ENCODE measurements around the gene ANKRD35. TPM values are rescaled to one million over a fixed set of nuclear protein-coding genes. Genes with fewer than 3 reads are reported as not detected.
A peak's percentile ranks its signal among the peaks of the same experiment; 100 is the strongest.

ANKRD35 gene
- total RNA-seq, 2 experiments from 2014 or later = 0.40 to 0.42 TPM

DNA sequence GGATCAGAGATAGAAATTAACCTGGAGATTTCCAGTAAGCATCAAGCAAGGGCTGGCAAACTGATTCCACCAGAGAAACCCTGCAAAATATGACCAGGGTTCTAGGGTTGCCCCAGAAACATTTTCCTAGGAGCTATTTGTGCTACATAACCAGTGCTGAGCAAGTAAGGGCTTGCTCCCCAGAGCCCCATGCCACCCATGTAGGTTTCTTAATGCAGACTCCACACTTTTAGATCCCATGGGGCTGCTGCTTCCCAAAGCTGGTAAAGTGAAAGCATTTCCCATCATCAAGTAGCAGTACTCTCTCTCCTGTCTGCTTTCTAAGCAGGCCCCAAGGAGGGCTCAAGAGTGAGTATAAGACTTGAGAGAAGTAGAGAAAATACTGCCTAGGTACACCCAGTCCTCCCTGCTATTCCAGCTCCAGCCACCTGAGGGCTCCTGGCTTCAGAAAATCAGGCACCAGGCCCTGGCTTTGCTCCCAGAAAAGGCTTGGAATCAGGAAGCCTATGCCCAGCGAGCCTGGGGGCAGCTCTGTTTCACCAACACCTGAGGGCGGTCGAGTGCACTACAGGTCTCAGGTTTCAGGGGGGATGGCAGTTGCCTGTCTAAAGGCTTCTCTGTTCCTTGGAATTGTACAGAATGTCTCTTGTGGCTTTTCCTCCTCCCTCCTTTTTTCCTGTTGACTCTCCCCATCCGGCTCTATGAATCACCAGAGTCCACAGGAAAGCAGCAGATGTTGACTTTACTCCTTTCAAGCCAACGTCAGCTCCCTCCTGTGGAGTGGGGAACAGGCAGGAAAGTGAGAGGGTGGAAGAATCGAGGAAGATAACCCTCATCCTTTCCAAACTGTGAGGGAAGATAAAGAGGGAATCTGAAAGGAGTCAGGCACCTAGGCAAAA lies 6.2 kb upstream of the ANKRD35 start:
- Mint-ChIP-seq H3K9me3 (no peaks in the 10 kb centered on the region), H3K4me1 (peaks cover under 1% of the 10 kb centered on the region), H3K27me3 (no peaks in the 10 kb centered on the region), H3K36me3 (ENCODE audit: low read depth) (no peaks in the 10 kb centered on the region), H3K4me3 (no peak overlapping the region), H3K27ac (no peak overlapping the region)
- peak; percentile 66 for DNase-seq
- ChIA-PET CTCF (interaction anchor here (0.6 to 2.9 kb wide), 20 partner anchors 8 to 125 kb away, joined by 3 to 10 read pairs (median 4); partner anchors contain the start of genes NUDT17 and RBM8A), POLR2A (interaction anchor here (0.5 kb wide), 1 partner anchor 427 kb away, joined by 3 read pairs; no protein-coding TSS in a partner anchor)

DNA sequence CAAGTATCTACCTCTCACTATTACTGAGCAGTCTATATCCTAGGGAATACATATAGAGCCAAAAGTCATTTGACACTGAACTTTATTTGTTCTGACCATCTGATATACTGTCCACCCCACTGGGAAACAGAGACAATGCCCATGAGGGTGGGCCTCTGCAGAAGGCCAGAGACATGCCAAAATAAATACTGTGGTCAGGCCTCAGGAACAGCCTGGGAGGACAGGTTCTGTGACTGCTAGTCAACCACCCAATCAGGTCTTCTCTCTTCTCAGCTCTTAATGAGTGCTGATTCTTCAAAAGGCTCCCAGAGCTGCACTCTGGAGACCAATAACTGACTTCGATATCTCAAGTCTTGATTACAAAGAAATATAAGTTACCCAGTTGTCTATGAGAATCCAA lies 5.5 kb upstream of the ANKRD35 start:
- Mint-ChIP-seq H3K27me3 (no peaks in the 10 kb centered on the region), H3K36me3 (ENCODE audit: low read depth) (no peaks in the 10 kb centered on the region)
- CTCF ChIA-PET = interaction anchor here (0.6 to 2.9 kb wide), 16 partner anchors 8 to 126 kb away, joined by 3 to 10 read pairs (median 4); no protein-coding TSS in a partner anchor

GRCh38 chr1:145889722-145890121 lies 4.1 kb upstream of the ANKRD35 start:
- Mint-ChIP-seq H3K27me3 (peaks cover 7% of the 10 kb centered on the region), H3K9me3 (no peaks in the 10 kb centered on the region), H3K27ac (no peak overlapping the region), H3K36me3 (ENCODE audit: low read depth) (no peaks in the 10 kb centered on the region), H3K4me1 (peaks cover 12% of the 10 kb centered on the region), H3K4me3 (no peak overlapping the region)
- ChIA-PET CTCF (no interaction called here), POLR2A (no interaction called here)
- DNase-seq = no peak

More for the DNA sequence above, 5.5 kb upstream of the ANKRD35 start:
- no peak overlapping the region for H3K27ac Mint-ChIP-seq
- DNase-seq = no peak
- POLR2A ChIA-PET = no interaction called here
- H3K9me3 Mint-ChIP-seq = no peaks in the 10 kb centered on the region
- peaks cover 4% of the 10 kb centered on the region for H3K4me1 Mint-ChIP-seq
- no peak overlapping the region for H3K4me3 Mint-ChIP-seq

- Mint-ChIP-seq H3K9me3 (no peaks in the 10 kb centered on the region), H3K36me3 (ENCODE audit: low read depth) (no peaks in the 10 kb centered on the region), H3K27ac (no peak overlapping the region), H3K4me1 (peaks cover 14% of the 10 kb centered on the region), H3K4me3 (no peak overlapping the region), H3K27me3 (peaks cover 26% of the 10 kb centered on the region)
- CTCF ChIA-PET = interaction anchor here (1.0 to 10.8 kb wide), 2 partner anchors 17 to 42 kb away, joined by 3 to 63 read pairs; partner anchors contain the start of gene NUDT17
- no peak for DNase-seq
- POLR2A ChIA-PET = no interaction called here
Measured at GRCh38 chr1:145887631-145888030, 2.0 kb upstream of the ANKRD35 start.

DNA sequence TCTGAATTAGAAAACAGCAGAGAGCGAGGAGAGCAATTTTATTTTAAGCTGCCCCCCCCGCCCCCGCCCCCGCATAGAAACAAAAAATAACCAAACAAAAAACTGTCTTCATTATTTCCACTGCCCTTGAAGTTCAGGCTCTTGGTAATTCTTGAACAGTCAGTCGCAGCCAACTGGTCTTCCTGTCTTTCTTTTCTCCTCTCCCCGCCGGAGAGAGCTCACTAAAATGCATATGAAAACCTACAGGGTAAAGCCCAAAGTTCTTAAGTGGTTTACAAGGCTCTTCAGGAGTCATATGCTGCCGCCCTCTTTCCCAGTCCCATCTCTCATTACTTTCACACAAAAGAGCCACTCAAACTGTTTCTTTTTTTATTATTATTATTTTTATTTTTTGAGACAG lies 1.1 kb upstream of the ANKRD35 start:
- H3K4me3 Mint-ChIP-seq = peak overlapping the region; percentile 56
- no peak for DNase-seq
- peaks cover 28% of the 10 kb centered on the region for H3K27me3 Mint-ChIP-seq
- POLR2A ChIA-PET = no interaction called here
- peaks cover 14% of the 10 kb centered on the region for H3K4me1 Mint-ChIP-seq
- CTCF ChIA-PET = interaction anchor here (1.0 to 10.8 kb wide), 3 partner anchors 16 to 85 kb away, joined by 3 to 63 read pairs (median 3); partner anchors contain the start of gene NUDT17
- H3K27ac Mint-ChIP-seq = no peak overlapping the region
- no peaks in the 10 kb centered on the region for H3K9me3 Mint-ChIP-seq
- H3K36me3 Mint-ChIP-seq (ENCODE audit: low read depth) = no peaks in the 10 kb centered on the region

DNA sequence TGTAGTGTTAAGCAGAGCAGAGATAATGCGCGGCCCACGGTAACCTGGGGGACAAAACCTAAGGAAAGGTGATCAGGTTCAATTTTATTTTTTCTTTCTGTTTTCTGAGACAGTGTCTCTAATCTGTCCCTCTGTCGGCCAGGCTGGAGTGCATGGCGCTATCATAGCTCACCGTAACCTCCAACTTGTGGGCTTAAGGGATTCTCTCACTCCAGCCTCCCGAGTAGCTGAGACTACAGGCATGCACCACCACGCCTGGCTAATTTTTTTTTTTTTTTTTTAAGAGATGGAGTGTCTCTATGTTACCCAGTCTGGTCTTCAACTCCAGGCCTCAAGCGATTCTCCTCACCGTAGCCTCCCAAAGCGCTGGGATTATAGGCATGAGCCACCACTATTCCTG lies 724 bp upstream of the ANKRD35 start:
- POLR2A ChIA-PET = no interaction called here
- peaks cover 30% of the 10 kb centered on the region for H3K27me3 Mint-ChIP-seq
- no peak for DNase-seq
- CTCF ChIA-PET = interaction anchor here (1.2 to 10.8 kb wide), 3 partner anchors 16 to 84 kb away, joined by 3 to 63 read pairs (median 11); partner anchors contain the start of gene NUDT17
- H3K36me3 Mint-ChIP-seq (ENCODE audit: low read depth) = no peaks in the 10 kb centered on the region
- no peak overlapping the region for H3K27ac Mint-ChIP-seq
- H3K9me3 Mint-ChIP-seq = no peaks in the 10 kb centered on the region
- H3K4me3 Mint-ChIP-seq = peak overlapping the region; percentile 77
- H3K4me1 Mint-ChIP-seq = peaks cover 14% of the 10 kb centered on the region

GRCh38 chr1:145884675-145885074 lies 991 bp downstream of the ANKRD35 start:
- no peak overlapping the region for H3K27ac Mint-ChIP-seq
- no peaks in the 10 kb centered on the region for H3K9me3 Mint-ChIP-seq
- no peak for DNase-seq
- POLR2A ChIA-PET = no interaction called here
- peaks cover 33% of the 10 kb centered on the region for H3K27me3 Mint-ChIP-seq
- CTCF ChIA-PET = interaction anchor here (0.6 to 10.8 kb wide), 7 partner anchors 7 to 43 kb away, joined by 3 to 63 read pairs (median 4); partner anchors contain the start of genes NUDT17, PIAS3 and RBM8A
- H3K4me1 Mint-ChIP-seq = peaks cover 14% of the 10 kb centered on the region
- H3K36me3 Mint-ChIP-seq (ENCODE audit: low read depth) = no peaks in the 10 kb centered on the region
- peak overlapping the region; percentile 77 for H3K4me3 Mint-ChIP-seq

- no peak overlapping the region for H3K4me3 Mint-ChIP-seq
- no peaks in the 10 kb centered on the region for H3K36me3 Mint-ChIP-seq (ENCODE audit: low read depth)
- CTCF ChIA-PET = interaction anchor here (1.2 to 10.8 kb wide), 3 partner anchors 9 to 16 kb away, joined by 3 to 63 read pairs (median 10); no protein-coding TSS in a partner anchor
- peaks cover 2% of the 10 kb centered on the region for H3K4me1 Mint-ChIP-seq
- no peak overlapping the region for H3K27ac Mint-ChIP-seq
- no peak for DNase-seq
- peaks cover 39% of the 10 kb centered on the region for H3K27me3 Mint-ChIP-seq
- no peaks in the 10 kb centered on the region for H3K9me3 Mint-ChIP-seq
- POLR2A ChIA-PET = no interaction called here
Measured at GRCh38 chr1:145879775-145880174, 5.9 kb downstream of the ANKRD35 start.

DNA sequence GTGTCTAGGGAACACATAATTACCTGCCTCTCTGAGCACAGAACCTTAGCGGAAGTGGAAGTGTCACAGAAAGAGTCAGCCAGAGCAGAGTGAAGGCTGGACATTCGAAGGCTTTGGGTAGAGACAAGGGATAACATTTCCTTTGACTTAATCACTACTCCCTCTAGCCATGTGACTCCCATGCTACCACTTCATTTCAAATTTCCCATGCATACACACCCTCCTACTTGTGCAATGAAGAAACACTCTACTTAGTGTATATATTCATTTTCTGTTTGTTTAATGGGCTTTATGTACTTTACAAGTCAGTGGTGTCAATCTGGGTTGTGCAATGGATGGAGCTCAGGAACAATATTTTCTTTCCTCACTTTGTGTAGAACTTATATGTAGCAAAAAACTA lies 6.9 kb downstream of the ANKRD35 start:
- Mint-ChIP-seq H3K27me3 (peaks cover 36% of the 10 kb centered on the region), H3K9me3 (no peaks in the 10 kb centered on the region), H3K4me3 (no peak overlapping the region), H3K36me3 (ENCODE audit: low read depth) (no peaks in the 10 kb centered on the region), H3K4me1 (no peaks in the 10 kb centered on the region), H3K27ac (no peak overlapping the region)
- ChIA-PET POLR2A (no interaction called here), CTCF (interaction anchor here (0.9 to 10.8 kb wide), 3 partner anchors 8 to 15 kb away, joined by 3 to 63 read pairs (median 3); no protein-coding TSS in a partner anchor)
- DNase-seq = no peak

DNA sequence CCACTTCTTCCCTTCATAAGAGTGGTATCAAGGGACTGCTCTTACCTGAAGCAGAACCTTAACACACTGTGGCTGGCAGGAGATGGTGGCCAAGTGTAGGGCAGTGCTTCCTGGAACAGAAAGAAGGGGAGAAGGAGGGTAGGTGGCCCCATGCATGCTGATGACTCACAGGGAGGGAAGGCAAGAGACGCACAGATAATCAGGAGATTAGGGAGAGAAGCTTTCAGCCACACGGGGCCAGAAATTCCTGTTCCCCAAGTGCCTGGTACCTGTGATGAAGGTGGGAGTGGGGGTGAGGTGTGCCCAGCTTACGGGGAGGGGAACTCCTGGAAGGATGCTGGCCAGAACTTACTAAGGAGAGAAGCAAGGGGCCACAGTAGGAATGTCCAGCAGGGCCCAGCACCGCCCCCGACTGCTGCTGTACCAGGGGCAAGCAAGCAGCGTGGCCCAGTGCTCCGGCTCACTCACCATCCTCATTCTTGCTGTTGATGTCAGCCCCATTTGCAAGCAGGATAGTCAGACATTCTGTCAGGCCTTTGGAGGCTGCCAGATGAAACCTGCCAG lies 7.7 kb downstream of the ANKRD35 start:
- Mint-ChIP-seq H3K4me3 (no peak overlapping the region), H3K36me3 (ENCODE audit: low read depth) (no peaks in the 10 kb centered on the region), H3K27me3 (peaks cover 36% of the 10 kb centered on the region), H3K27ac (no peak overlapping the region), H3K4me1 (peaks cover 1% of the 10 kb centered on the region), H3K9me3 (no peaks in the 10 kb centered on the region)
- DNase-seq = no peak
- POLR2A ChIA-PET = no interaction called here
- CTCF ChIA-PET = interaction anchor here (0.9 kb wide), 1 partner anchor 32 kb away, joined by 4 read pairs; the partner anchor contains the start of gene NUDT17

GRCh38 chr1:145874646-145875045 lies 11.0 kb downstream of the ANKRD35 start:
- H3K27me3 Mint-ChIP-seq = peaks cover 38% of the 10 kb centered on the region

DNA sequence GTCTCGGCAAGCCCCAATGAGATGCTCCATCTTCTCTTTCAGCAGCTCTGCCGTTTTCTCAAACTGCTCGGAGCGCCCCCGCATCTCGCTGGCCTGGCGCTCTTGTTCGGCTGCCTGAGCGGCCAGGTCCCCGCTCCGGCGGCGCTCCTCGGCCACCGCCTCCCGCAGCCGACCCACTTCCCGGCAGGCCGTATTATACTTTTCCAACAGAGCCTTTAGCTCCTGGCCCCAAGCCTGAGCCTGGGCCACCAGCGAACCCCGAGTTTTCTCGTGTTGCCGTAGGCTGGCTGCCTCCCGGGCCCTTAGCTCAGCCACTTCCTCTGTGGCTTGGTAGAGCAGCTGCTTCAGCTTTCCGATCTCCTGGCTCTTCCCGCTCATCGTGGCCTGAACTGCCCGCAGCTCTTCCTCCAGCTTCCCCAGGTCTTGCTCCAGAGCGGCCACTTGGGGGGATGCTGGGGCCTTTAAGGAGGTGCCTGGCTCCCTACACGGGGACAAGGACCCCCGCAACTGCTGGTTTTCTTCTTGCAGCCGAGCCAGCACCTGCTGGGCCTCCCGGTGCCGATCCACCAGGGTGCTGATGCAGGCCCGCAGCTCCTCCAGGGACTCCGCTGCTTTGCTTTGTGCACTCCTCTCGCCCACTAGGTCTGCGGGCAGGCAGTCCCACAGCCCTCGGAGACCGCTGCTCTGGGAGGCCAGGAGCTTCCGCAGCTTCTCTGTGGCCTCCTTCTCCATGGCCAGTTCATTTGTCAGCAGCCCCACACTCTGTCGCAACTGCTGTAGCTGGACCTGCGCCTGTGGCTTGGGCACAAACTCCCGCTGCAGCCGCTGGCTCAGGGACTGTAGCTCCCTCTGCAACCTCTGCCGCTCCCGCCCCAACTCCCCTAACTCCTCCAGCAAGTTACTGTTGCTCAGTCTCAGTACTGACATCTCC lies 13.4 kb downstream of the ANKRD35 start:
- Mint-ChIP-seq H3K4me1 (peaks cover 18% of the 10 kb centered on the region), H3K27me3 (peaks cover 50% of the 10 kb centered on the region), H3K36me3 (ENCODE audit: low read depth) (no peaks in the 10 kb centered on the region), H3K9me3 (no peaks in the 10 kb centered on the region), H3K4me3 (peak overlapping the region; percentile 66), H3K27ac (peak overlapping the region; percentile 63)
- ChIA-PET CTCF (interaction anchor here (1.0 to 6.8 kb wide), 8 partner anchors 9 to 55 kb away, joined by 3 to 63 read pairs (median 8); partner anchors contain the start of genes ANKRD35, NUDT17, PIAS3 and RBM8A), POLR2A (interaction anchor here (0.6 to 1.1 kb wide), 2 partner anchors 13 to 16 kb away, joined by 3 read pairs; no protein-coding TSS in a partner anchor)
- peak; percentile 49 for DNase-seq

More at GRCh38 chr1:145874646-145875045, 11.0 kb downstream of the ANKRD35 start:
- H3K9me3 Mint-ChIP-seq = no peaks in the 10 kb centered on the region
- peaks cover 18% of the 10 kb centered on the region for H3K4me1 Mint-ChIP-seq
- no peak for DNase-seq
- CTCF ChIA-PET = interaction anchor here (0.7 to 1.5 kb wide), 4 partner anchors 9 to 29 kb away, joined by 3 to 4 read pairs (median 4); partner anchors contain the start of genes NUDT17 and PIAS3
- H3K4me3 Mint-ChIP-seq = no peak overlapping the region
- H3K36me3 Mint-ChIP-seq (ENCODE audit: low read depth) = no peaks in the 10 kb centered on the region
- H3K27ac Mint-ChIP-seq = no peak overlapping the region
- POLR2A ChIA-PET = no interaction called here

Data from activated CD4-positive, alpha-beta T cell treated with anti-CD3 and anti-CD28 coated beads, Interleukin-2, amount 10 ng/mL, durations not matched to agents 7 days and 5 days (primary cell).